SK-N-MC (cell line): ENCODE results near the gene MED25.

ENCODE experiments used
- EZH2 ChIP-seq: fragments of 200-600 bp; sonication (generic); IDR thresholded peaks from one replicate; pipeline ENCODE4 v1.6.1; 2017; ENCODE audit warnings: antibody characterized with exemption
- POLR2AphosphoS5 ChIP-seq: IDR thresholded peaks from 2 replicates; pipeline ENCODE4 v1.6.1; 2012; ENCODE audit warnings: mild to moderate bottlenecking, low read depth, low read length, borderline replicate concordance

DNA sequence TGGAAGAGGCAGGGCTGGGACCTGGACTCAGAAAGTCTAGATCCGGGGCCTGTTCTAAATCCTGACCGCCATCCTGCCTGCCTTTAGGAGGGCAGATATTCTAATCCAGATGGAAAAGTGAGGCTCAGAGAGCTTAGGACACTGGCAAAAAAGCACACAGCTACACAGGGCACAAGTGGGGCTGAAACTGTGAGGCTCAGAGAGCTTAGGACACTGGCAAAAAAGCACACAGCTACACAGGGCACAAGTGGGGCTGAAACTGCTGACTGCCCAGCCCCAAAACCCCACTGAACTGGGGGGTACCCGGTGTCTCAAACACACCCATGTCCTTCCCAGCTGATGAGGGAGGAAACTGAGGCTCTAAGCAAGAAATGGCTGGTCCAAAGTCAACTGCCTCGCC, 57.1 kb downstream of the MED25 start:
- TF ChIP-seq POLR2AphosphoS5 (no peak), EZH2 (no peak)
